HG03575 (cell line): ENCODE measurements around the gene UBXN6.

Source experiments
- ATAC-seq: cut with Tn5 transposase; IDR thresholded peaks from one replicate; pipeline ENCODE4 v1.9.1; 2021; ENCODE audit not compliant: unreplicated experiment, insufficient number of reproducible peaks, low FRiP score; ENCODE audit errors: extremely low read depth

UBXN6 gene

DNA sequence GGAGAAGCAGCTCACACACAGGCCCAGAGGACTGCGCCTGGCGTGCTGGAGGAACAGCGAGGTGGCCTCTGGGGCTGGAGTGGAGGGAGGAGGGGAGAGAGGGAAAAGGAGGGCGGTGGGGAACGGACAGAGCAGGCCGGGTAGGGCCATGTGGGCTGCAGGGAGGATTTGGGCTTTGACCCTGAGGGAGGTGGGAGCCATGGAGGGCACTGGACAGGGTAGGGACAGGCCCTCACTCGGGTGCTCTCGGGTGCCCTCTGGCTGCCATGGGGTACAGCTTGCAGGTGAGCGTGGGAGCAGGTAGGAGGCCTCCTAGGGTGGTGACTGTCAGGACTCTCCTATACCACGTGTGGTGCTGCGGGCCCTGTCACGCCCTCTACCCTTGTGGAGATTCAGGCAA is 37.9 kb upstream of the UBXN6 start:
- ATAC-seq, result no peak

- no peak for ATAC-seq
Observed at GRCh38 chr19:4494691-4495064, 37.1 kb upstream of the UBXN6 start.

DNA sequence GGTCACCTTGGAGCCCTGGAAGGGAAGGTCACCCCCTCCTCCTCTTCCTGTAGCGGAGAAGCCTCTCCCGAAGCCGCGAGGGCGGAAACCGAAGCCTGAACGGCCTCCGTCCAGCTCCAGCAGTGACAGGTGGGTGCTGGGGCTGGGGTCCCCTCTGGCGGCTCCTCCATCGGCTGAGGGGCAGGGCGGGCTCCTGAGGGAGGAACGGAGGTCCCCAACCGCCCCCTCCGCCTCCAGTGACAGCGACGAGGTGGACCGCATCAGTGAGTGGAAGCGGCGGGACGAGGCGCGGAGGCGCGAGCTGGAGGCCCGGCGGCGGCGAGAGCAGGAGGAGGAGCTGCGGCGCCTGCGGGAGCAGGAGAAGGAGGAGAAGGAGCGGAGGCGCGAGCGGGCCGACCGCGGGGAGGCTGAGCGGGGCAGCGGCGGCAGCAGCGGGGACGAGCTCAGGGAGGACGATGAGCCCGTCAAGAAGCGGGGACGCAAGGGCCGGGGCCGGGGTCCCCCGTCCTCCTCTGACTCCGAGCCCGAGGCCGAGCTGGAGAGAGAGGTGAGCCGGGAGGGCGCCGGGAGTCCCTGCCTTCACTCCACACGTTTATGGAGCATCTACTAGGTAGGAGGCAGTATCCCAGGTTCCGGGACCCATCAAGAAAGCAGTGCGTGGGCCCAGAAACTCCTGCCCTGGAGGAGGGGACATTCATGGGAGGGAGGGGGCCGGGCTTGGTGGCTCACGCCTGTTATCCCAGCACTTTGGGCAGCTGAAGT is 36.5 kb upstream of the UBXN6 start:
- ATAC-seq, result no peak

DNA sequence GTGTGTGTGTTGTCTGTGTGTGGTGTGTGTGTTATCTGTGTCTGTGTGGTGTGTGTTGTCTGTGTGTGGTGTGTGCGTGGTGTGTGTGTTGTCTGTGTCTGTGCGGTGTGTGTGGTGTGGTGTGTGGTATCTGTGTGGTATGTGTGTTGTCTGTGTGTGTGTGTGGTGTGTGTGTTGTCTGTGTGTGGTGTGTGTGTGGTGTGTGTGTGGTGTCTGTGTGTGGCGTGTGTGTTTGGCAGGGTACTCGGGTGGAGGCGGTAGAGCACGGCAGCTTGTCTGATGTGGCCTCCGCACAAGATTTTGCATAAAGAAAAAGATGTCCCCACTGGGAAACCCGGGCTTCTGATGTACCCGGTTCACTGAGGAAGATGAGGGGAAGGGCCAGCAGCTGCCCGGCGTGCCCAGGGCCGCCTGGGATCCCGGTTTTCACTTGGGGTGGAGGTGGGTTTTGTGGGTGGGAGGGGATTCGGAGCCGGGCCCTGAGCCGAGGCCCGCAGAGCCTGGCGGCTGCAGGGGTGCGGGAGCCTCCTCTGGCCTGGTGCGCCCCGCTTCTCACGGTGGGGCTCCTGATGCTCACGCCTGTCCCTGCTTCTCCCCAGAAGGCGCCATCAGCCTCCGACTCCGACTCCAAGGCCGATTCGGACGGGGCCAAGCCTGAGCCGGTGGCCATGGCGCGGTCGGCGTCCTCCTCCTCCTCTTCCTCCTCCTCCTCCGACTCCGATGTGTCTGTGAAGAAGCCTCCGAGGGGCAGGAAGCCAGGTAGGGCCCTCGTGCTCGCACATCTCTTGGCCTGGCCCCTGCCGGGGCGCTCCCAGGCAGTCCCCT is 35.7 kb upstream of the UBXN6 start:
- ATAC-seq, result no peak

- ATAC-seq, result no peak
Observed at GRCh38 chr19:4492337-4493103, 34.9 kb upstream of the UBXN6 start.

- no peak for ATAC-seq
Observed at GRCh38 chr19:4491446-4491845, 33.9 kb upstream of the UBXN6 start.

DNA sequence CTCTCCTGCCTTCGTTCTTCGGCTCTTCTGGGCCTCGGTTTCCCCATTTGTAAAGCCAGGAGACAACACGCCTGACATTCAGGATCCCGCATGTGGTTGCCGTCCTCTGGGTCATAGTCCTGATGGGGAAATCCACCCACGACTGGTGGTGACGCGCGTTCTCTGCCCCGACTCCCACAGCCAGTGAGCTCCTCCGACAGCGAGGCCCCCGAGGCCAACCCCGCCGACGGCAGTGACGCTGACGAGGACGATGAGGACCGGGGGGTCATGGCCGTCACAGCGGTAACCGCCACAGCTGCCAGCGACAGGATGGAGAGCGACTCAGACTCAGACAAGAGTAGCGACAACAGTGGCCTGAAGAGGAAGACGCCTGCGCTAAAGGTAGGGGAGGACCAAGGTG is 30.9 kb upstream of the UBXN6 start:
- ATAC-seq, result no peak

DNA sequence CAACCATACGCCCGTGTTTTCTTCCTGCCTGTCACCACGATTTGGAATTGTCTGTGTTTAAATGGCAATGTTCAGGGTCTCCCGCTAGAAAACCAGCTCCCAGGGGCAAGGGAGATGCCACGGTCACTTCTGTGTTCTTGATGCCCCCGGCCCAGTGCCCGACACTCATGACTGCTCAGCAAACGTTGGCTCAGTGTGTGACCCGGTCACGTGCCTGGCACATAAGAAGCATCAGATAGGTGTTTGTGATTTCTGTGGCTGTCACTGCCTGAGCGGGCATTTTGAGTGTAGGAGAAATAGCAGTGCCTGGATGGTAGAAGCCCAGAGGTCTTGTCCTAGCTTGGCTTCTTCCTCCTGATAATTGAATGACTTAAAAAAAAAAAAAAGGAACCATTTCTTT is 30.0 kb upstream of the UBXN6 start:
- no peak for ATAC-seq

GRCh38 chr19:4483385-4483784 is 25.8 kb upstream of the UBXN6 start:
- no peak for ATAC-seq

DNA sequence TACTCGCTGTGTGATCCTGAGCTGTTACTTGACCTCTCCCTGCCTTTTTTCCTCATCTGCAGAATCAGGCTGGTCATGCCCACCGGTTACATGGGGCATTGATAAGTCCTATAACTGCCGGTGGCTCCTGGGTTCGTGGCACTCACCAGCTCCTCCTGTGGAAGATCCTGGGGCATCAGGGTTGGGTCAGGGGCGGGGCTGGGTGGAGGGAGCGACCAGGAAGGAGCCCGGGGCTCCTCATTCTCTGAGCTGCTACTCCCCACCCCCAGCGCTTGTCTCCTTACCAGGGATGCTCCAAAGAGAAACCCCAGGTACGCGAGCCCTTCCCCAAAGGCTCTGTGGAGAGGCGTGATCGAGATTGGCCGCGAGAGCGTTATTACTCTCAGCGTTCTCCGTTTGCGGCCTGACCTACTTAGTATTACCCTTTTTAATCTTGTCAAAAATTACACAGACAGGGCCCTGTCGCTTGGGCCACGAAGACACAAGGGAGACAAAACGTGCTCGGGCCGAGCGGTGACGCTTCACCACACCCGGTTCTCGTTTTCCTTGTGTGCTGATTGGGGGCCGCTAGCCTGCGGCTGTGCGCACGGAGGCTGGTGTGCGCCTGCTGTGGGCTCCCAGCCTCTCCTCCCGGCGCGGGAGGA is 25.2 kb upstream of the UBXN6 start:
- ATAC-seq, result no peak

DNA sequence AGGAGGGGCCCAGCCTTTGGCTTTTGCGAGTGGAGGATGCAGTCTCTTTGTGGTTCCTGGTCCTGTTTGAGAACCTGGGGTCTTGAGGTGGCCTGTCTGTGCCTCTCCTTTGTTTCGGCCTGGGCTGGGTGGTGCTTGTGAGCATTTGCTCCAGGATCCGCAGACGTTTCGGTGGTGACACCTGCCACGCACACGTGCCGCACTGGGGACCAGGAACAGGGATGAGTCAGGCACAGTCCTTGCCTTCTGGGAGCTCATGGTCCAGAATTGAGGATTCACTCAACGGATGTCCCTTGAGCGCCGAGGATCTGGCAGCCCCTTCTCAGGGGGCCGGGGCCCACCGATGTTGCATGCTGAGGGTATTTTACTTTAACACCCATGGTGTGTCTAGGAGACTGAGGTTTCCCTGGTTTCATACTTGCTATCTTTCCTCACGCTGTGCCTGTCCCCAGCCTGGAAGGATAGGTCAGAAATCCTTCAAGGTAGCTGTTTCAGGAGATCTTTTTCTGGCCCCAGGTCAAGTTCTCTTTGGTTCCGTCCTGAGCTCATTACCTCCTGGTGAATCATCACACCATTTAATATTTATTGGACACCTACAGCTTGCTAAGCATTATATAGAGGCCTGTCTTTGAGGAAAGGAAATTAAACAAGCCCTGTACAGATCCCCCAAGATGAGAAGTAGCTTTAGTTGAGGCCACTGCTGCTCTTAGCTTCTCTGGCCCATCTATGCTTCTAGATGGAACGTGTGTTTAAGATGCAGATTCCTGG is 19.6 kb upstream of the UBXN6 start:
- ATAC-seq, result no peak

- ATAC-seq, result no peak
Observed at GRCh38 chr19:4474514-4475022, 17.0 kb upstream of the UBXN6 start.

DNA sequence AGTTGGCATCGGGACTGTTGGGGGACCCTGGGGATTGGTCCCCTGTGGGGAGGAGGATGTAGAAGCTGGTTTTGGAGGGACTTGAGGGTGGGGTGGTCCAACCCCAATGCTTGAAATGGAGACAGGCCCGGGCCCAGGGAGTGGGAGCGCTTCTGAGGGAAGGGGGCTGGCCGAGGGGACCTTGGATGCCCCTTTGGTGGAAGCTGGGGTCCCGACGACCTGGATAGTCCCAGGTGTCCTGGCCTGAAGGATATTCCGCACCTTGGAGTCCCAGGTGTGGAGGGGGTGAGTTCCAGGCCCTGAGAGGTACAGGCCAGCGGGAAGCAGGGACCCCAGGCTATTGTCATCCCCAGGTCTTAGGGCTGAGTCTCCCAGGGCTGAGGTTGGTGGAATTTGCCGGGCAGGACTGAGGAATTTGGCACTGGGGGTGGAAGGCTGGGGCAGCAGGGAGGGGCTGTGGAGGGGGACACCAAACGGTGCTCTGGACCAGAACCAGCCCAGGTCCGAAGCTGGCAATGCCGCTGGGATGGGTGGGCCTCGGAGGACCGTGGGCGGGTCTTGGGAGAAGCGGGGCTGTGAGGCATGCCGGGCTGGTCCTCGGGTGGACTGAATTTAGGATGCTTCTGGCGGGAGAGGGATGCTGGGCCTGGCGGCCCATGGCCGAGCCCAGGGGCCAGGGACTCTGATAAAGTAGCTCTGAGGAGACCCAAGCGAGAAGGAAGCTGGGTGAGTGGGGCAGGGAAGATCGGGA is 16.3 kb upstream of the UBXN6 start:
- ATAC-seq, result no peak

GRCh38 chr19:4473011-4473762 is 15.6 kb upstream of the UBXN6 start:
- no peak for ATAC-seq

DNA sequence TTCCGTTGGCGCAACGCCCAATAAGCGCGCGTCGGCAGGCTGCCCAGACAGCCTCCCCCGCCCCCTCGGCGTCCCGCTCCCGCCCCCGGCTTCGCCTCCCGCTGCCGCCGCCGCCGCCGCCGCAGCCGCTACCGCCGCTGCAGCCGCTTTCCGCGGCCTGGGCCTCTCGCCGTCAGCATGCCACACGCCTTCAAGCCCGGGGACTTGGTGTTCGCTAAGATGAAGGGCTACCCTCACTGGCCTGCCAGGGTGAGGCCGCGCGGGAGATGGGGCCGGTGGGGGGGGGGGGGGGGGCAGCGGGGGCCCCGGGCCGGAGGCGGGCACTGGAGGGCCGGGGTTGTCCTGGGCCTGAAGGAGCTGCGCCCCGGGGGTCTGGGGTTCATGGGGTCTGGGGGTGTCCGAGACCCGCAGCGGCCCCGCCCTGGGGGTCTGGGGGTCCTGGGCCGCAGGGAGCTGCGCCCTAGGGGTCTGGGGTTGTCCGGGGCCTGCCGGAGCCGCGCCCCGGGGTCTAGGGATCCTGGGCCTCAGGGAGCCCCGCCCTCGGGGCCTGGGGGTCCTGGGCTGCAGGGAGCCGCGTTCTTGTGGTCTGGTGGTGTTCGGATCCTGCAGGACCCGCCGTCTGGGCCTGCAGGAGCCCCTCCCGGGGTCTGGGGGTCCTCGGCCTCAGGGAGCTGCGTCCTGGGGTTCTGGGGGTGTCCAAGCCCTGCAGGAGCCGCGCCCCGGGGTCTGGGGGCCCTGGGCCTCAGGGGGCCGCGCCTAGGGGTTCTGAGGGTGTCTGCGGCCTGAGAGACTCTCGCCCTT is 14.8 kb upstream of the UBXN6 start, which contains the start of gene HDGFL2:
Gene HDGFL2, plus strand, starts transcription at position 124 of the 801 bp plus-strand sequence. Its CDS starts 54 bp downstream, at position 178.
- peak; percentile 2 for ATAC-seq
